ENCODE measurements around the gene SUSD1.

Gene SUSD1

DNA sequence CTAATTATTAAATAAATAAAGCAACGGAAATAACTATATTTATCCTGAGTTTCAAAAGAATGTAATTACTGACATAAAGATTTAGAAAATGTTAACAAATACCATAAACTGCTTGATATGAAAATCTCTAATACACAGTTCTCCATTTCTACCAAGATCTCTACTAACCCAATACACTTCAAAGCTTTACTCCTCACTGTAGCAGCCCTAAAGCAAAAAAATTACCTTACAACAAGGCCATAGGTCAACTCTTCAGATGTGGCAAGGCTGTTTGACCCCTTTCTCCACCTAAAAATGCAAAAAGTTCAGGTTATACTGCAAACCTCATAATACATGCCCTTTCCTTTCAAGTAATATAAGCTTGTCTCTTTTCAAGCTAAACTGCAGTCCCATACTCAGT is 181.8 kb downstream of the SUSD1 start:
- TF ChIP-seq, protein P1, sequence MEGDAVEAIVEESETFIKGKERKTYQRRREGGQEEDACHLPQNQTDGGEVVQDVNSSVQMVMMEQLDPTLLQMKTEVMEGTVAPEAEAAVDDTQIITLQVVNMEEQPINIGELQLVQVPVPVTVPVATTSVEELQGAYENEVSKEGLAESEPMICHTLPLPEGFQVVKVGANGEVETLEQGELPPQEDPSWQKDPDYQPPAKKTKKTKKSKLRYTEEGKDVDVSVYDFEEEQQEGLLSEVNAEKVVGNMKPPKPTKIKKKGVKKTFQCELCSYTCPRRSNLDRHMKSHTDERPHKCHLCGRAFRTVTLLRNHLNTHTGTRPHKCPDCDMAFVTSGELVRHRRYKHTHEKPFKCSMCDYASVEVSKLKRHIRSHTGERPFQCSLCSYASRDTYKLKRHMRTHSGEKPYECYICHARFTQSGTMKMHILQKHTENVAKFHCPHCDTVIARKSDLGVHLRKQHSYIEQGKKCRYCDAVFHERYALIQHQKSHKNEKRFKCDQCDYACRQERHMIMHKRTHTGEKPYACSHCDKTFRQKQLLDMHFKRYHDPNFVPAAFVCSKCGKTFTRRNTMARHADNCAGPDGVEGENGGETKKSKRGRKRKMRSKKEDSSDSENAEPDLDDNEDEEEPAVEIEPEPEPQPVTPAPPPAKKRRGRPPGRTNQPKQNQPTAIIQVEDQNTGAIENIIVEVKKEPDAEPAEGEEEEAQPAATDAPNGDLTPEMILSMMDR (IDR thresholded peaks at IDR 0.05; ENCODE audit: low read length, missing control alignments), result no peak
- H3K4me3 ChIP-seq (replicated peaks; ENCODE audit: low read depth, low read length), result no peak overlapping the region
- no peak for DNase-seq (ENCODE audit: low read depth)

DNA sequence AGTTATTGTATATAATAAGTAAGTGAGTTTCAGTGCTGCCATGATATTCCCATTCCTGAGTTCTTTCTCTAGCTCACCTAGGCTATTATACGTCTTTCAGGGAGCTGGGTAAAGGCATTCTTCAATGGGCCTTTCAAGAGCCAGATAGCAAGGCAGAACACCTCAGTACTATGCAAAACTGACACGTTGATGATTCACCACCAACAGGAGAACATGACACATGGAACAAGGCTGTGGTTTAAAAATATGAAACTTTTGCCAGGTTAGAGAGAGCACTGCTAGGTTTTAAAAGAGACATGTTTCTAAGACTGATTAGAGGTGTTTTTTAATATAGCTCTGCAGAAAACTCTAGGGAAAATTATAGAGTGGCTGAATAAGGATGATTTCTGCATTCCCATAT is 182.6 kb downstream of the SUSD1 start:
- TF ChIP-seq, protein P1 (IDR thresholded peaks at IDR 0.05; ENCODE audit: low read length, missing control alignments), result no peak
- peak; percentile 61 for DNase-seq (ENCODE audit: low read depth)
- H3K4me3 ChIP-seq (replicated peaks; ENCODE audit: low read depth, low read length), result no peak overlapping the region

DNA sequence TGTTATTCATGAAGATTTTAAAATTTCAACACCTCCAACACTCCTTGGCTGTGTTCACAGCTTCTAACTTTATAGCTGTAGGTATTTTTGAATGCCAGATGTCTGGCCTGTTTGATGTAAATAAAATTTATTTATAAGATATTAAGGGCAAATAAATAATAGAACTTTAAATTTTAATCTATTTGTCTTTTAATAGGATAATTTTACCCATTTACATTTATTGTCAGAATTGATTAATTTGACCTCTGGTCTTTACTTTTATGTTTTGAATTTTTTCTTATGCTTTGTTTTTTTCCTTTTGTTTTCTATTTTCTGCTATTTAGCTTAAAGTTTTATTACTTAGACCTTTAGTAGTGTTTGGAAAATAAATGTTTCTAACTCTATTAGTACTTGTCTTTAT is 183.9 kb downstream of the SUSD1 start:
- no peak overlapping the region for H3K4me3 ChIP-seq (replicated peaks; ENCODE audit: low read depth, low read length)
- TF ChIP-seq, protein P1 (IDR thresholded peaks at IDR 0.05; ENCODE audit: low read length, missing control alignments), result no peak
- DNase-seq (ENCODE audit: low read depth), result no peak
